Suprapubic skin (tissue), 4 donors: Measurements from ENCODE around the gene C15orf39.

Experiments used
- CTCF ChIP-seq, 2 donors: fragments of 200-600 bp in 1 of 2; fragments of 450-650 bp in 1 of 2; sonication (generic) in 1 of 2; IDR thresholded peaks; one replicate each; pipeline ENCODE4 v1.5.1; 2016 to 2019; ENCODE audit warnings: antibody characterized with exemption in 2 of 2, mild to moderate bottlenecking in 1 of 2, moderate library complexity in 1 of 2
- EP300 ChIP-seq: sonication (generic); formaldehyde crosslinking; IDR thresholded peaks from one replicate; pipeline ENCODE4 v1.6.1; 2017; ENCODE audit warnings: antibody characterized with exemption
- POLR2A ChIP-seq, 2 donors: fragments of 450-650 bp; IDR thresholded peaks; one replicate each; pipeline ENCODE4 v1.6.1; 2017; ENCODE audit warnings: antibody characterized with exemption in 2 of 2, mild to moderate bottlenecking in 2 of 2, moderate library complexity in 2 of 2
- POLR2AphosphoS5 ChIP-seq, 3 donors: sonication (generic); formaldehyde crosslinking; IDR thresholded peaks; one replicate each; pipeline ENCODE4 v1.6.1; 2017; ENCODE audit warnings: antibody characterized with exemption in 3 of 3

- TF ChIP-seq CTCF (IDR thresholded peaks at IDR 0.05) (peak in 1 of 2 donors; percentile 6), POLR2A (IDR thresholded peaks at IDR 0.05) (peak in 1 of 2 donors; percentile 28), POLR2AphosphoS5 (IDR thresholded peaks at IDR 0.05) (peak in 1 of 3 donors; percentile 67), EP300 (no peak)
These were observed 752 bp downstream of the C15orf39 start for GRCh38 chr15:75202251-75203016.
